Retinal pigment epithelial cell (primary cell): Measurements from ENCODE around the gene LLGL2.

Experiments
- DNase-seq: peaks from one replicate; pipeline ENCODE4 v3.0.0-alpha.2; 2010; ENCODE audit warnings: low read depth
- H3K4me3 ChIP-seq: 2 replicates; pipeline ENCODE4 v1.5.1; 2011; ENCODE audit warnings: mild to moderate bottlenecking, low read length, control low read depth, moderate library complexity
- CTCF ChIP-seq: conservative IDR thresholded peaks from 2 replicates; pipeline ENCODE4 v1.5.1; 2011; ENCODE audit warnings: low read depth, low read length, control low read depth, inconsistent platforms

The LLGL2 gene

GRCh38 chr17:75612906-75613626 lies 87.6 kb downstream of the LLGL2 start:
- no peak for DNase-seq
- TF ChIP-seq CTCF = no peak
- no peak overlapping the region for H3K4me3 ChIP-seq

- peak; percentile 25 for TF ChIP-seq CTCF
- DNase-seq = no peak
- no peak overlapping the region for H3K4me3 ChIP-seq
Observed at GRCh38 chr17:75614006-75614405, 88.5 kb downstream of the LLGL2 start.

- no peak for DNase-seq
- no peak for TF ChIP-seq CTCF
- no peak overlapping the region for H3K4me3 ChIP-seq
Observed at GRCh38 chr17:75614556-75615270, 89.2 kb downstream of the LLGL2 start.

GRCh38 chr17:75615301-75615700 lies 89.8 kb downstream of the LLGL2 start:
- H3K4me3 ChIP-seq = no peak overlapping the region
- DNase-seq = no peak
- TF ChIP-seq CTCF = peak; percentile 17

GRCh38 chr17:75616521-75617122 lies 91.1 kb downstream of the LLGL2 start:
- no peak overlapping the region for H3K4me3 ChIP-seq
- TF ChIP-seq CTCF = no peak
- no peak for DNase-seq

- TF ChIP-seq CTCF = no peak
- no peak overlapping the region for H3K4me3 ChIP-seq
- no peak for DNase-seq
Observed at GRCh38 chr17:75617218-75617617, 91.7 kb downstream of the LLGL2 start.
